Uterus (tissue), 2 donors: ENCODE measurements around the gene C1orf159.

Source experiments
- CTCF ChIP-seq, 4 experiments: fragments of 200-600 bp in 2 of 4; fragments of 450-650 bp in 2 of 4; sonication (generic) in 2 of 4; IDR thresholded peaks; one replicate each; pipeline ENCODE4 v1.5.1; 2016 to 2019; ENCODE audit warnings: antibody characterized with exemption in 4 of 4, mild to moderate bottlenecking in 2 of 4, moderate library complexity in 1 of 4
- POLR2A ChIP-seq, 2 donors: fragments of 450-650 bp; IDR thresholded peaks; one replicate each; pipeline ENCODE4 v1.6.1; 2016; ENCODE audit warnings: antibody characterized with exemption in 2 of 2, mild to moderate bottlenecking in 1 of 2, moderate library complexity in 1 of 2

GRCh38 chr1:1161078-1161682 lies 45.3 kb upstream of the C1orf159 start:
- TF ChIP-seq POLR2A (IDR thresholded peaks at IDR 0.05) (no peak), CTCF (IDR thresholded peaks at IDR 0.05) (no peak)
